Subcutaneous adipose tissue (tissue), 4 donors: ENCODE data around the gene DARS2. TPM values are rescaled to one million over a fixed set of nuclear protein-coding genes. Genes with fewer than 3 reads are reported as not detected.

ENCODE experiments used
- CTCF ChIP-seq: fragments of 450-650 bp; IDR thresholded peaks from one replicate; pipeline ENCODE4 v1.5.1; 2016; ENCODE audit warnings: low read depth, mild to moderate bottlenecking, control low read depth, antibody characterized with exemption, moderate library complexity
- total RNA-seq, 4 donors: library from RNA; depleted of rRNA; stranded (reverse); fragments of >200 nt; gene quantifications; one replicate each; pipeline ENCODE4 v1.1.0, GENCODE V29; 2016

DARS2 gene
- total RNA-seq, 4 donors from 2014 or later: 13.3 to 21.4 (median 15.6) TPM

- no peak for TF ChIP-seq CTCF
Measured at GRCh38 chr1:173884701-173885100, 60.2 kb downstream of the DARS2 start.

GRCh38 chr1:173886746-173887611, 62.5 kb downstream of the DARS2 start:
- no peak for TF ChIP-seq CTCF

GRCh38 chr1:173887627-173888026, 63.2 kb downstream of the DARS2 start:
- TF ChIP-seq CTCF: no peak

GRCh38 chr1:173888749-173889148, 64.3 kb downstream of the DARS2 start:
- TF ChIP-seq CTCF: no peak

GRCh38 chr1:173889885-173890284, 65.4 kb downstream of the DARS2 start:
- TF ChIP-seq CTCF: no peak

- no peak for TF ChIP-seq CTCF
Measured at GRCh38 chr1:173893611-173894010, 69.1 kb downstream of the DARS2 start.

- no peak for TF ChIP-seq CTCF
Measured at GRCh38 chr1:173894189-173894588, 69.7 kb downstream of the DARS2 start.
